ENCODE measurements around the gene OLFM3.

Gene OLFM3

DNA sequence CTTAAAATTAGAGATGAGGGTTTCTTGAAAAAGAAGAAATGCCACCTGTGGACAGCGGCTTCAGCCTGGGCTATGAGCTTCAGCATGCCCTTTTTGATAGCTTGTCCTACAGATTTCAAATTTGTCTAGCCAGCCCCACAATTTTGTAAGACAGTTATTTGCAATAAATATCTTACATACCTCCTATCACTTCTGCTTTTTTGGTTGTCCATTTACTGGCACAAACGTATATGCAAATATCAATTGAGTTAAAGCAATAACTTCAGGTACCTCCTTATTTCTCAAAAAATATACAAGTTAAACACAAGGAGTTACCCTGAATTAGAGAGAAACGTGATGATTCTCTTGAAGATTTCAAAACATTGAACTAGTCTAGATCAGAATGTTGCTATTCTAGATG, 53.5 kb downstream of the OLFM3 start:
- no peak for DNase-seq

DNA sequence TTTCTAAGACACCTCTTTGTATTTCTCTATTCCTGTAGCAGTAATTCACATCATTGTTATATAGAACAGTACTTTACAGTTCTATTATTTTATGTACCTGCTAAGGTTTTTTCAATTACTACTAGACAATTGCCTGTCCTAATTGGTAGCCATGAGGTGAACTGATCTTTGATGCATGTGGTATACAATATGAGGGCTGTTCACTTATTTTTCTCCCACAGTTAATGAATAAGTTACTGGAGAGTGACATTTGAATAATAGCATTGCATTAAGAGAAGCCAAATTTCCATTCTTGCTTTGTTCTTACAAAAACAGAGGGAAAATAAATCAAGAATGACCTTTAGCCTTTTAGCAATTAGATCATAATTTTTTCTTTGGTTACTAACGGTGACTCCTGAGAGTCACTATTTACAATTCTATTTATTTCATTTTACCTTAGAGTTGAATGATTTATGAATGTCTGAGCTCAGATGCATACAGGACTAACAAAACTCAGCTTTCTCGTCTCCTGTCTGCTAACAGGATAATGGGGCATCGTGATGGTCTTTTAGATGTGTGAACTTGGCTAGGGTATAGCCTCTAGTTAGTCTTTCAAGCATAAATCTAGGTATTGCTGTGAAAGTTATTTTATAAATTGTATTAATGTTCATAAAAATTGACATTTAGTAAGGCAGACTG, 54.1 kb downstream of the OLFM3 start:
- DNase-seq = no peak

- no peak for DNase-seq
Observed at GRCh38 chr1:101938681-101939080, 58.0 kb downstream of the OLFM3 start.

DNA sequence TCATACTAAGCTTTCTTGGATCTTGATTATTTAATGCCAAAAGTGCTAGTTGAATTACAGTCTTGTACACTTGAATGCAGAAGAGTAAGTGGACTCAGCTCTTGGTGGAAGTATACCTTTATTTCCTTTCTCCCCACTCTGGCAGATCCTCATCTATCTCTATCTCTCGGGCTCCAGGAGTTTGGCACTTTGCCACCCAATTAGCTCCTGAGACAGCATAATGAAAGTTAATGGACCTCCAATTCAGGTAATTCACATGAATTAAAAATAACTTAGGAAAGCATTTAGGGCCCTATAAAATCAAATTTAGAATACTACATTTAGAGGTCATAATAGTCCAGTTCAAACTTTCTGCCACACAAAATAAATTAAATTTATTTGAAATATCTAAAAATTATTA, 67.4 kb downstream of the OLFM3 start:
- no peak for DNase-seq

- no peak for DNase-seq
Observed at GRCh38 chr1:101928829-101929228, 67.9 kb downstream of the OLFM3 start.

GRCh38 chr1:101924700-101925099, 72.0 kb downstream of the OLFM3 start:
- DNase-seq = no peak

- DNase-seq = no peak
Observed at GRCh38 chr1:101920577-101920976, 76.1 kb downstream of the OLFM3 start.

DNA sequence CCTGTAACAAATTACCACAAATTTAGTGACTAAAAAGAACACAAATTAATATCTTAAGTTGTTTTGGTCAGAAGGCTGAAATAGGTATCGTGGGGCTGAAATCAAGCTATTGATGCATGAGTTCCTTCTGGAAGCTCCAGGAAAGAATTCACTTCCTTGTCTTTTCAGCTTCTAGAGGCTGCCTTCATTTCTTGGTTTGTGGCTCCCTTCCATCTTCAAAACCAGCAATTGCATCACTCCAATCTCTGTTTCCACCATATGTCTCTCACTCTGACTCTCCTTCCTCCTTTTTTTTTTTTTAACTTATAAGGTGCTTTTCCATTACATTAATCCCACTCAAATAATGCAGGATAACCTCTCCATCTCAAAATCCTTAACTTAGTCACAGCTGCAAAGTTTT, 78.4 kb downstream of the OLFM3 start:
- DNase-seq = no peak

DNA sequence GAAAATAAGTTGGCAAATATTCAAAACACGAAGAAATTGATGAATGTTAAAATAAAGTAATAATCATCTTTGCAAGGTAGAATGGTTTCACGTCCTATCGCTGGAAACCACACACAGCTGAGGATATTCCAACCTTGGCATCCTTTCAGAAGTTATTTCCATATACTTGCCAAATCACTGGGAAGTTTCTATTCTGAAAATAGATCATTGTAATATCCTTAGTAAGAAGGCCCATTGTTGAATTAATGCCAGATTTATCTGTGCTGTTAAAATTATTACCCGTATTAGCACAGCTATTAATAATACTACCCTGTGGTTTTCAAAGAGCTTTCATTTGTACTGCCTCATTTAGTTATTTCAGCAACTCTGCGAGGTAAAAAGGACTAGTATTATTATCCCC, 81.1 kb downstream of the OLFM3 start:
- DNase-seq = no peak

DNA sequence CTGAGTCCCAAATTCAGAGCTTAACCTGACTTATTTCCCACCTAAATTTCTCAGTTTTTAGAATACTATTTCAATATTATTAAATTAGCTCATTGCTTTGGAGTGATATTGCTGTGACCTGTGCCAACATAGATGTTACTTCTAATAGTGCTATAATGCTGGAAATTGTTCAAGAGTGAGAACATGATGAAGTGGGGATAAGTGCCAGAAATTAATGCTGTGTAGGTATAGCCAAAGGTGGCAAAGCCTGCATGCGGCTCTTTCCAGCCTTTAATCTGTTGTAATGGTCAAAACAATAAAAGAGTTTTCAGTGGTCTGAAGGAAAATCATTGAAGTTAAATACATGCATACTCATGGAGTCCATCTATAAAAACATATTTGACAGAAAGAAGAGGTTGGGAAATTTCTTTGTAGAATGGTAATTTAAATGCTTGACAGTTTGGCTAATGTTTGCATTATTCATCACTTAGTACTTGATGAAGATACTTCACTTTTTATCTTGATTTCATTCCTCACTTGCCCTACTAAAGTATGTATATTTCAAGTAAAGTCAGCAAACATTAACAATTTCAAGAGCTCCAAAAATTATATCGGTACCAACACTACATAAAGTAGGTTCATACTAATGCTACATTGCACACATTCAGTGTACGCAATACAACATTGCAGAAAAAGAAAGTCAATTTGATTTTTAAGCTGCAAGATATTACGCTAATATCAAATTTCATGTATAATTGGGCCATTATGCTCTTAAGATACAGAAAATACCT, 82.1 kb downstream of the OLFM3 start:
- no peak for DNase-seq

DNA sequence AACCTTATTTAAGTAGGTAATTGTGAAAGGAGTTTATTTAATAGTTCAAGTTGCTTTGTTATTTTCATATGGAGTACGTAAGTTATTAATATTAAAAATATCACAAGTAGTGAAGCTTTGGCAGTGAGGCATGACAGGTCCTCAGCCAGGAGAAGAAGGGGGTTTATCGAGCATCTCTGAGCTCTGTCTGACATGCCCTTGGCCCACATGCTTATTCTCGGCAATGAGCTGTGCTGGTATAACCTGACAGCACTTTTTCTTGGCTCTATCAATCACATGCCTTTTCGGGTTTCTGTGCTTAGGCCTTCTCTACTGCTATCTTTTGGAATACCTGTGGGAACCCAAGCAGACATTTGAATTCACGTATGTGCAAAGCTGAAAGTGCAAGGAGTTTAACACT, 84.8 kb downstream of the OLFM3 start:
- no peak for DNase-seq

GRCh38 chr1:101908980-101909379, 87.7 kb downstream of the OLFM3 start:
- no peak for DNase-seq

DNA sequence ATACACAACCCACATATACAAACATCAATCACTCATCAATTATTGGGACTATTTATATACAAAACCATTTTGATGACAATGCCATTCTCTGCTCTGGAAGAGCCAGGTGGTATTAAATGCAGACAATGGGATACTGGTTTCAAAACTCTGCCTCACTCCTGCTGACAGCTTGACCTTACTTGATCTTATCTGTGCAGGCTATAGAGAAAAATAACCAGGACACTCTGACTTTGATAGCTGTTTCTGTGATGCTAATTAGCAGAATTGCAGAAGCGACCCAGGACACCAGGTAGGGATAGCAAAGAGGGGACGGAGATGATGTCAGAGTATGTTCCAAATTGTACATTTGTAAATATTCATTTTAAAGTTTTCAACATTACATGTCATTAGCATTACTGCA, 89.5 kb downstream of the OLFM3 start:
- no peak for DNase-seq

DNA sequence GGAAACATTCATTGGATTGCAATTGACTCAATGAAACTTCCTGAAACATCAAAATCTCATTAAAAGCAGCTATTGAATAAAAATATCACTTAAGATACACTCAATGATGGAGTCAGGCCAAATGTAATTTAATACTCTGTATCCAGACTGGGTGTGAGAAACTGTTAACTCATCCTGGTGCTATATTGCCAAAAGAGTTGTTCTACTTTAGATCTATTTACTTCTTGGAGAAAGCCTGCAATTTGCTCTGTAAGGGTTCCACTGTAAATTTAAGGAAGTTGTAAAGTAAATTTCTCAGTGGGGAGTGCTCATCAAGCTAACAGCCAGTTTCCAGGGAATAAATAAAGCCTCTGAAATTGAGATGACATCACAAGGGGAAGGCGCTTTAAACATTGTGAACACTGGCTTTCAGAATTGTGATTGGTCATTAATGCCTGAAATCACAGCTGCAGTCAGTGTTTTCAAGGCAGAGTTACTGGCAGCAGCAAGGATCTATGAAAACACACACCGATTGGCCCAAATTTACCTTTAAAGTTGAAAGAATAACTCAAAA, 91.4 kb downstream of the OLFM3 start:
- DNase-seq = no peak

- DNase-seq = no peak
Observed at GRCh38 chr1:101902199-101902598, 94.5 kb downstream of the OLFM3 start.

DNA sequence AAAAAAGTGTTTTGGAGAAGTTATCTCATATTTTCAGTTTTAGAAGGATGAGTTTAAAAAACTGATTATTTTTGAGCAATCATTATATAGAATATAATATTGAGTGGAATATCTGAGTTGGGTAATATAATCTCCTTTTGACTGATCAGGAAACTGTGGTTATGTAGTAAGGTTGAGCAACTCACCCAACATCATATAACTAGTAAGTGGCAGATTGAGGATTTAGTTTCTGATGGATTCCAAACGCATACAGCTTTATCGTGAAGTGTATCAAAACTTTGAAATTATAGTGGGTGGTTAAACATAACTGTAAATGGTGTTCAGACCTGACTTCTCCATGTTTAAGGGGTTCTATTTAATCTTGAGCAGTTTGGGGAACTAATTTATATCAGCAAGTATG, 98.6 kb downstream of the OLFM3 start:
- no peak for DNase-seq

- DNase-seq = no peak
Observed at GRCh38 chr1:101884621-101885020, 112.1 kb downstream of the OLFM3 start.

- no peak for DNase-seq
Observed at GRCh38 chr1:101875891-101876290, 120.8 kb downstream of the OLFM3 start.

GRCh38 chr1:101873672-101874071, 123.1 kb downstream of the OLFM3 start:
- DNase-seq = no peak

DNA sequence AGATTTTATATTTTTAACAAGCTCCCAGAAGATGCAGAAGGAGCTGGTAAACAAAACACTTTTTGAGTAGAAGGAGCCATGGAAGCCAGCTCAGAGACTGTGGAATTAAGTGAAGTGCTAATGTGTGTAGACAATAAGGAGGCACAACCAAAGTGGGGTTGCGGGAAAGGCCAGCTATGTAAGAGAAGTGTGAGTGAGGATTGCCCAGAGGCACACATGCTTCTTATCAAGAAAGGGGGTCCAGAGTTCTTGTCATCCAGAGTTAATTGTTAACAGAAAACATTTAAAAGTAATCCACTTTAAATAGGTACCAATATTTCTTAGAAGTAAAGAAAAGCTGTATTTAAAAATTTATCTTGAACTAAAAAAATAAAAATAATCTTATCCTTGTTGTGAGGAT, 136.8 kb downstream of the OLFM3 start:
- DNase-seq = no peak

GRCh38 chr1:101854271-101854670, 142.5 kb downstream of the OLFM3 start:
- no peak for DNase-seq

DNA sequence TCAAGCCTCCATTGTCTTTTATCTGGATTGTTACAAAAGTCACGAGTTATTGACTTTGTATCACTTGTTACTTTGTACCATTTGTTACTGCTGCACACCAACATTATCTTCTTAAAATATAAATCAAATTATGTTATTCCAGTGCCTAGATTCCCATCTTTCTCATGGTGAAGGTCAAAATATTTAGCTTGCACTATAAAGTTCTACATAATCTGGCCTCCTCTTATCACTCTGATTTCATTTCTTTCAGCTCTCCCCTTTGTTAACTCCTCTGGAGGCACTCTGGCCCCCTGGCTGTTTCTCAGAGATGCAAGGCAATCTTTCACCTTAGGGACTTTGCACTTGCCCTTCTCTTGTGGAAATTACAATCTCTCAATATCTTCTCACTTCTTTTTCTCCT, 143.8 kb downstream of the OLFM3 start:
- no peak for DNase-seq

- no peak for DNase-seq
Observed at GRCh38 chr1:101849356-101849755, 147.4 kb downstream of the OLFM3 start.

- DNase-seq = no peak
Observed at GRCh38 chr1:101847626-101848025, 149.1 kb downstream of the OLFM3 start.

DNA sequence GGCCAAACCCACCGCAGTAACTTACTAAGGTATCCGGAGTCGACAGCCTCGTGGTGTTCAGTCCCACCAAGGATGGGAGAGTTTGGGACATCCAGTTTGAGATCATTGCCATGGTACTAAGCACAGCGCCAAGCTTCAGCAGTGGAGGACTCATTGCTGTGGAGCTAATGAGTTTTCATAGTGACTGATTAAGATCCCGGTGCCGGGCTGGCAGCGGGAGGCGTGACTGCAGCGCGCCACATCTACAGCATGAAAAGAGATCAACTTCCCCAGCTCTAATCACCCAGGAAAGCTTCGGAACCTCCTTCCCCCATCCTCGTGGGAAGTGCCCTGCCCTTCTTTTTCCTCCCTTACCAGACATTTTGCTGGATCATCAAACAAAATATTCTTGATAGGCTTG, 149.9 kb downstream of the OLFM3 start:
- DNase-seq = no peak

Data from stimulated activated CD4-positive, alpha-beta T cell treated with anti-CD3 and anti-CD28 coated beads, Interleukin-4, amount 100 ng/mL, for 4 hours (primary cell).